Measurements from ENCODE around the gene AKAP12.

The AKAP12 gene

GRCh38 chr6:151276112-151276740 is 36.5 kb downstream of the AKAP12 start:
- Histone ChIP-seq H2AFZ (ENCODE audit: low read length) (no peak overlapping the region), H3K36me3 (ENCODE audit: insufficient read depth, low read length) (no peaks in the 10 kb centered on the region), H3K4me1 (ENCODE audit: insufficient read depth, low read length, severe bottlenecking) (no peaks in the 10 kb centered on the region), H3K4me3 (ENCODE audit: low read depth, low read length, poor library complexity, severe bottlenecking) (no peak overlapping the region), H3K9me3 (ENCODE audit: low read length) (no peaks in the 10 kb centered on the region), H3F3A (ENCODE audit: insufficient read depth, low read length) (no peaks in the 10 kb centered on the region), H3K27ac (ENCODE audit: low read depth, low read length, poor library complexity, severe bottlenecking) (no peak overlapping the region), H3K9ac (ENCODE audit: low read length) (no peak overlapping the region), H3K27me3 (ENCODE audit: insufficient read depth, low read length) (no peaks in the 10 kb centered on the region; the same call in 1 of the 2 replicates), H4K20me1 (ENCODE audit: insufficient read depth, low read length) (no peaks in the 10 kb centered on the region), H3K4me2 (ENCODE audit: low read length) (no peak overlapping the region), H3K79me2 (ENCODE audit: insufficient read depth, low read length) (no peaks in the 10 kb centered on the region), H3K9me2 (ENCODE audit: low read depth, low read length) (no peaks in the 10 kb centered on the region)
- TF ChIP-seq CTCF (IDR thresholded peaks at IDR 0.05; ENCODE audit: low read length) = no peak

- no peaks in the 10 kb centered on the region for H3F3A ChIP-seq (ENCODE audit: insufficient read depth, low read length)
- no peaks in the 10 kb centered on the region for H4K20me1 ChIP-seq (ENCODE audit: insufficient read depth, low read length)
- no peak overlapping the region for H3K9ac ChIP-seq (ENCODE audit: low read length)
- no peak overlapping the region for H3K27ac ChIP-seq (ENCODE audit: low read depth, low read length, poor library complexity, severe bottlenecking)
- no peaks in the 10 kb centered on the region for H3K9me3 ChIP-seq (ENCODE audit: low read length)
- no peak overlapping the region for H2AFZ ChIP-seq (ENCODE audit: low read length)
- H3K79me2 ChIP-seq (ENCODE audit: insufficient read depth, low read length) = no peaks in the 10 kb centered on the region
- H3K27me3 ChIP-seq (ENCODE audit: insufficient read depth, low read length) = no peaks in the 10 kb centered on the region
- H3K9me2 ChIP-seq (ENCODE audit: low read depth, low read length) = no peaks in the 10 kb centered on the region
- no peak overlapping the region for H3K4me3 ChIP-seq (ENCODE audit: low read depth, low read length, poor library complexity, severe bottlenecking)
- TF ChIP-seq CTCF (IDR thresholded peaks at IDR 0.05; ENCODE audit: low read length) (no peak), EZH2 (IDR thresholded peaks at IDR 0.05; ENCODE audit: borderline replicate concordance, low read length) (no peak)
- H3K36me3 ChIP-seq (ENCODE audit: insufficient read depth, low read length) = no peaks in the 10 kb centered on the region
- peaks cover 9% of the 10 kb centered on the region for H3K4me1 ChIP-seq (ENCODE audit: insufficient read depth, low read length, severe bottlenecking)
- H3K4me2 ChIP-seq (ENCODE audit: low read length) = no peak overlapping the region
These were observed 40.1 kb downstream of the AKAP12 start for GRCh38 chr6:151279891-151280290.

- H3K4me3 ChIP-seq (ENCODE audit: low read depth, low read length, poor library complexity, severe bottlenecking) = no peak overlapping the region
- H4K20me1 ChIP-seq (ENCODE audit: insufficient read depth, low read length) = no peaks in the 10 kb centered on the region
- no peak overlapping the region for H3K9ac ChIP-seq (ENCODE audit: low read length)
- no peak overlapping the region for H3K4me2 ChIP-seq (ENCODE audit: low read length)
- H2AFZ ChIP-seq (ENCODE audit: low read length) = no peak overlapping the region
- H3K4me1 ChIP-seq (ENCODE audit: insufficient read depth, low read length, severe bottlenecking) = peaks cover 11% of the 10 kb centered on the region
- no peaks in the 10 kb centered on the region for H3F3A ChIP-seq (ENCODE audit: insufficient read depth, low read length)
- H3K36me3 ChIP-seq (ENCODE audit: insufficient read depth, low read length) = no peaks in the 10 kb centered on the region
- H3K27me3 ChIP-seq (ENCODE audit: insufficient read depth, low read length) = no peaks in the 10 kb centered on the region
- TF ChIP-seq EZH2 (IDR thresholded peaks at IDR 0.05; ENCODE audit: borderline replicate concordance, low read length) (no peak), CTCF (IDR thresholded peaks at IDR 0.05; ENCODE audit: low read length) (no peak)
- H3K9me3 ChIP-seq (ENCODE audit: low read length) = no peaks in the 10 kb centered on the region
- H3K9me2 ChIP-seq (ENCODE audit: low read depth, low read length) = no peaks in the 10 kb centered on the region
- H3K79me2 ChIP-seq (ENCODE audit: insufficient read depth, low read length) = no peaks in the 10 kb centered on the region
- no peak overlapping the region for H3K27ac ChIP-seq (ENCODE audit: low read depth, low read length, poor library complexity, severe bottlenecking)
These were observed 41.1 kb downstream of the AKAP12 start for GRCh38 chr6:151280859-151281258.

Measured in OCI-LY1 (cell line).